Measurements from ENCODE around the gene KIF27. TPM values are rescaled to one million over a fixed set of nuclear protein-coding genes. Genes with fewer than 3 reads are reported as not detected.

KIF27 gene
- total and polyA plus RNA-seq, 2 of the 4 experiments (the other 2 are of a cell fraction): 0.60 to 1.6 TPM

DNA sequence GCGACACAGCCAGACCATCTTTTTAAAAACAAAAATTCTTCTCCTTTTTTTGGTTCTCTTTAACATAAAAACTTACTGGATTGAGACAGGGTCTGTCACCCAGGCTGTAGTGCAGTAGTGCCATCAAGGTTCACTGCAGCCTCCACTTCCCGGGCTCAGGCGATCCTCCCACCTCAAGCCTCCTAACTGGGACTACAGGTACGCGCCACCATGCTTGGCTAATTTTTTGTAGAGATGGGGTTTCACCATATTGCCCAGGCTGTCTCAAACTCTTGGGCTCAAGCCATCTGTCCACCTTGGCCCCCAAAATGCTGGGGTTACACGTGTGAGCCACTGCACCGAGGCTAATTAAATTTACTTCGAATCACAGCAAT, 45.0 kb upstream of the KIF27 start:
- ATAC-seq (ENCODE audit: low read depth) (no peak), DNase-seq (no peak)
- no peak overlapping the region for H3K27ac ChIP-seq (ENCODE audit: insufficient read depth, low read length)
- H3K9ac ChIP-seq (ENCODE audit: low read depth, low read length): no peak overlapping the region
- H2BK15ac ChIP-seq (ENCODE audit: low read depth, low read length): no peak overlapping the region
- no peak overlapping the region for H3K4ac ChIP-seq (ENCODE audit: low read depth, low read length)
- H2BK20ac ChIP-seq (ENCODE audit: low read depth, low read length): no peak overlapping the region
- H2BK5ac ChIP-seq (ENCODE audit: low read depth, low read length, poor library complexity, severe bottlenecking): no peak overlapping the region
- H4K20me1 ChIP-seq (ENCODE audit: insufficient read depth, low read length): peaks cover 20% of the 10 kb centered on the region; the same call in 1 of the 2 replicates
- peaks cover 4% of the 10 kb centered on the region; the same call in 1 of the 2 replicates for H3K4me1 ChIP-seq (ENCODE audit: control insufficient read depth, insufficient read depth, low read length)
- no peak overlapping the region for H3K23ac ChIP-seq (ENCODE audit: low read depth, low read length)
- H3K27me3 ChIP-seq (ENCODE audit: control insufficient read depth, insufficient read depth, low read length): no peaks in the 10 kb centered on the region
- CTCF ChIA-PET: no interaction called here
- no CpG with 5 or more reads among the region's 8 CpGs for WGBS, 2 experiments (ENCODE audit: extremely low coverage in 2 of 2, insufficient read length in 1 of 2)
- no peaks in the 10 kb centered on the region for H3K9me3 ChIP-seq (ENCODE audit: control insufficient read depth, insufficient read depth, low read length)
- peaks cover 23% of the 10 kb centered on the region for H3K36me3 ChIP-seq (ENCODE audit: control insufficient read depth, insufficient read depth, low read length)
- no peak overlapping the region for H4K91ac ChIP-seq (ENCODE audit: insufficient read depth, low read depth, low read length)
- no peak overlapping the region for H2BK120ac ChIP-seq (ENCODE audit: low read depth, low read length)
- no peak overlapping the region for H2AK9ac ChIP-seq (replicated peaks; ENCODE audit: low read depth, low read length, poor library complexity)
- no peak overlapping the region for H3K4me2 ChIP-seq (ENCODE audit: low read depth, low read length)
- intact Hi-C loops (cut with micrococcal nuclease) (loop anchor here (5.0 kb wide), 1 partner anchor 336 kb away; no protein-coding TSS in a partner anchor), dilution Hi-C loops (cut with HindIII; ENCODE audit: low sequenced_read_pairs, unreplicated experiment) (no loop called here), in situ Hi-C loops (cut with MboI; ENCODE audit: low sequenced_read_pairs) (no loop called here)
- H3K9me1 ChIP-seq (ENCODE audit: insufficient read depth, low read length): no peaks in the 10 kb centered on the region
- POLR2A ChIA-PET (ENCODE audit: unreplicated experiment): no interaction called here
- no peak overlapping the region for H3K14ac ChIP-seq (replicated peaks; ENCODE audit: low read depth, low read length)
- H2AK5ac ChIP-seq (ENCODE audit: low read depth, low read length): no peak overlapping the region
- no peak overlapping the region for H4K8ac ChIP-seq (ENCODE audit: low read depth in 2 of 2, low read length in 2 of 2)
- H3K4me3 ChIP-seq (ENCODE audit: insufficient read depth, low read depth, low read length): no peak overlapping the region
- H3K79me1 ChIP-seq (ENCODE audit: low read depth in 1 of 2, low read length in 2 of 2): peaks cover 0 to 4% of the 10 kb centered on the region in 2 experiments; a peak in 2 of 4 replicates
- H4K5ac ChIP-seq (ENCODE audit: low read depth, low read length): no peak overlapping the region
- BruUV-seq (replicated peaks): no TSS peak
- no peak overlapping the region for H2AFZ ChIP-seq (replicated peaks; ENCODE audit: low read length, poor library complexity)
- no peak overlapping the region for H3K56ac ChIP-seq (ENCODE audit: extremely low read depth, insufficient read depth, low read length)
- no peak overlapping the region for H3K18ac ChIP-seq (ENCODE audit: low read depth, low read length)
- TF ChIP-seq FOS (IDR thresholded peaks at IDR 0.05; ENCODE audit: low read depth, low read length) (no peak), SMC3 (IDR thresholded peaks at IDR 0.05; ENCODE audit: low read depth, low read length) (no peak), RAD21 (IDR thresholded peaks at IDR 0.05; ENCODE audit: low read length) (no peak), CEBPB (IDR thresholded peaks at IDR 0.05; ENCODE audit: low read depth, low read length) (no peak), RCOR1 (IDR thresholded peaks at IDR 0.05; ENCODE audit: insufficient replicate concordance, low read length) (no peak), CTCF (conservative IDR thresholded peaks at IDR 0.05; ENCODE audit: low read depth, low read length) (no peak), USF2 (IDR thresholded peaks at IDR 0.05; ENCODE audit: low read depth, low read length) (no peak), MAZ (IDR thresholded peaks at IDR 0.05; ENCODE audit: borderline replicate concordance, low read depth, low read length) (no peak), BHLHE40 (IDR thresholded peaks at IDR 0.05; ENCODE audit: low read depth, low read length) (no peak), NFE2L2 (IDR thresholded peaks at IDR 0.05; ENCODE audit: low read depth, low read length) (no peak), MXI1 (IDR thresholded peaks at IDR 0.05; ENCODE audit: borderline replicate concordance, low read depth, low read length) (no peak), POLR2A (IDR thresholded peaks at IDR 0.05; ENCODE audit: low read depth, low read length) (no peak), MAFK (IDR thresholded peaks at IDR 0.05; ENCODE audit: low read depth, low read length) (no peak), CHD1 (IDR thresholded peaks at IDR 0.05; ENCODE audit: low read depth, low read length) (no peak), RFX5 (IDR thresholded peaks at IDR 0.05; ENCODE audit: low read depth, low read length) (no peak)
- TF ChIP-seq, protein P1, sequence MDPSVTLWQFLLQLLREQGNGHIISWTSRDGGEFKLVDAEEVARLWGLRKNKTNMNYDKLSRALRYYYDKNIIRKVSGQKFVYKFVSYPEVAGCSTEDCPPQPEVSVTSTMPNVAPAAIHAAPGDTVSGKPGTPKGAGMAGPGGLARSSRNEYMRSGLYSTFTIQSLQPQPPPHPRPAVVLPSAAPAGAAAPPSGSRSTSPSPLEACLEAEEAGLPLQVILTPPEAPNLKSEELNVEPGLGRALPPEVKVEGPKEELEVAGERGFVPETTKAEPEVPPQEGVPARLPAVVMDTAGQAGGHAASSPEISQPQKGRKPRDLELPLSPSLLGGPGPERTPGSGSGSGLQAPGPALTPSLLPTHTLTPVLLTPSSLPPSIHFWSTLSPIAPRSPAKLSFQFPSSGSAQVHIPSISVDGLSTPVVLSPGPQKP (IDR thresholded peaks at IDR 0.05; ENCODE audit: borderline replicate concordance, low read depth, low read length): no peak
